GM19324 (cell line): ENCODE measurements around the gene TOB1.
"Not testable (repeated sequence)": the region's sequence is repeated elsewhere in the genome, so short reads cannot be mapped to it uniquely, and the experiment has no call there.

Experiments used
- ATAC-seq: cut with Tn5 transposase; IDR thresholded peaks from one replicate; pipeline ENCODE4 v1.9.1; 2021; ENCODE audit warnings: mild to moderate bottlenecking, moderate library complexity; ENCODE audit not compliant: unreplicated experiment, low FRiP score

Gene TOB1

GRCh38 chr17:50871898-50872297 is 5.7 kb upstream of the TOB1 start:
- no peak for ATAC-seq

GRCh38 chr17:50871364-50871763 is 5.2 kb upstream of the TOB1 start:
- no peak for ATAC-seq

- no peak for ATAC-seq
Observed at GRCh38 chr17:50868602-50869001, 2.4 kb upstream of the TOB1 start.

GRCh38 chr17:50868140-50868438 is 1.9 kb upstream of the TOB1 start:
- no peak for ATAC-seq

GRCh38 chr17:50867363-50868139 is 1.4 kb upstream of the TOB1 start:
- peak; percentile 35 for ATAC-seq

- ATAC-seq: peak; percentile 7
Observed at GRCh38 chr17:50866950-50867362, 802 bp upstream of the TOB1 start.

GRCh38 chr17:50865868-50866260 is 290 bp downstream of the TOB1 start:
- no peak for ATAC-seq

- no peak for ATAC-seq
Observed at GRCh38 chr17:50865060-50865867, 890 bp downstream of the TOB1 start.

- ATAC-seq: no peak
Observed at GRCh38 chr17:50864747-50865059, 1.5 kb downstream of the TOB1 start.

- ATAC-seq: no peak
Observed at GRCh38 chr17:50863931-50864330, 2.2 kb downstream of the TOB1 start.

GRCh38 chr17:50863221-50863843 is 2.8 kb downstream of the TOB1 start:
- no peak for ATAC-seq

- no peak for ATAC-seq
Observed at GRCh38 chr17:50861822-50862528, 4.2 kb downstream of the TOB1 start.

- no peak for ATAC-seq
Observed at GRCh38 chr17:50861334-50861676, 4.8 kb downstream of the TOB1 start.

- not testable (repeated sequence) for ATAC-seq
Observed at GRCh38 chr17:50859727-50860126, 6.4 kb downstream of the TOB1 start.

GRCh38 chr17:50858486-50859225 is 7.5 kb downstream of the TOB1 start:
- no peak for ATAC-seq

- ATAC-seq: no peak
Observed at GRCh38 chr17:50856431-50856830, 9.7 kb downstream of the TOB1 start.

- no peak for ATAC-seq
Observed at GRCh38 chr17:50855708-50856330, 10.3 kb downstream of the TOB1 start.

- ATAC-seq: no peak
Observed at GRCh38 chr17:50853781-50854180, 12.4 kb downstream of the TOB1 start.

GRCh38 chr17:50853015-50853615 is 13.0 kb downstream of the TOB1 start:
- no peak for ATAC-seq

GRCh38 chr17:50850640-50851039 is 15.5 kb downstream of the TOB1 start:
- ATAC-seq: no peak
